ENCODE measurements around the gene GSTO1. TPM values are rescaled to one million over a fixed set of nuclear protein-coding genes. Genes with fewer than 3 reads are reported as not detected.
"Not testable (repeated sequence)": the region's sequence is repeated elsewhere in the genome, so short reads cannot be mapped to it uniquely, and the experiment has no call there.

Gene GSTO1
- 460 and 588 TPM in 2 replicates for total RNA-seq (2014; rRNA removed; shearing (Covaris generic))
- polyA plus RNA-seq (2015; cell fraction: cytosol; rRNA removed): 331 and 394 TPM in 2 replicates
- 121 and 149 TPM in 2 replicates for polyA plus RNA-seq (2015; cell fraction: nucleus; rRNA removed)

DNA sequence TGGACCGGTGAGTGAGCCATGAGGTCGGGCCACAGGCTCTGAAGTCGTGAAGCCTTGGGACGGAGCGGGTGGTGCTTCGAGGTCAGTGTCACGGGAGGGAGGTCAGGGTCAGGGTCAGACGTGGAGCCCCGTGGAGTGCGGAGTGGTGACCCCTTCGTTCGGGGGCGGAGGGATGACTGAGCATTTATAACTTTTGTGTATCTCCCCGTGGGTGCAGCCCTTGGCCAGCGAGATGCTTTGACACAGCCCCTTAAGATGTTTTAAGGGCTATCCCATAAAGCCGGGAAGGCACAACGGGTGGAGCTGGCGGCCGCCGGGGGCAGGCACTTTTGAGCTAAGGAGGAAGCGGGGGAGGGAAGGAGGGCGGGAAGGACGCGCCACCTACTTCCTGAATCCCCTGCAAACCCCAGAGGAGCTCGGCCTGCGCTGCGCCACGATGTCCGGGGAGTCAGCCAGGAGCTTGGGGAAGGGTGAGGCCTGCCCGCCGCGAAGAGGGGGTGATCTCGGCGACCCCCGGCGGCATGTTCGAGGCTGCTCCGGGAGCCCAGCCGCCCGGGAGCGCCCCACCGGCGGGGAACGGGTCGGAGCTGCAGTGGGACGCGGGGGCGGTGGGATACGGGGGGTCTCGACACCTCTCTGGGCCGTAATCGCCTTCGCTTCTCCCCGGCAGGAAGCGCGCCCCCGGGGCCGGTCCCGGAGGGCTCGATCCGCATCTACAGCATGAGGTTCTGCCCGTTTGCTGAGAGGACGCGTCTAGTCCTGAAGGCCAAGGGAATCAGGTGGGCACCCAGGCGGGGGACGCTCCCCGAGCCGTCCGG lies at the start of gene GSTO1:
Gene GSTO1, plus strand, starts transcription at position 400 of the 818 bp plus-strand sequence. Its CDS starts 37 bp downstream, at position 437.
- in situ Hi-C loops (cut with HindIII; ENCODE audit: low pct_unique_long_range_greater_than_20kb, low sequenced_read_pairs): no loop called here
- peak; percentile 84 for DNase-seq (ENCODE audit: low read depth, low spot score)

DNA sequence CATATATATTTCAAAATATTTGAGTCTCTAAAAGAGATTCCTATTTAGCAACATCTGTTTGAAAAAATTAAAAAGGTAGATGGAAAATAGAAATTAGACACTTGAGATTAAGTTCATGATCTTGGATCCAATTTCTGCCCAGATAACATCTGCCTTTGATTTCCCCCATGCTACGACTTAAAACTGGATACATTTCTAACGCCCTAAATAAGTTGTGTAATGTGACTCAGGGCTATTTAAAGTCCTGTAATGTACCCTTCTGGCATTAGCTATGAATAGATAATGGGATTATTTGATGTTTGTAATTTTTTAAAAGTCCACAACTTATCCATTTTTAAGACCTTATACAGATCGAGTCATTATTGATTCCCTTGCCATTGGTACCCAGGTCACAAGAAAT lies 46.0 kb upstream of the GSTO1 start:
- DNase-seq (ENCODE audit: low read depth, low spot score): no peak
- in situ Hi-C loops (cut with HindIII; ENCODE audit: low pct_unique_long_range_greater_than_20kb, low sequenced_read_pairs): no loop called here

DNA sequence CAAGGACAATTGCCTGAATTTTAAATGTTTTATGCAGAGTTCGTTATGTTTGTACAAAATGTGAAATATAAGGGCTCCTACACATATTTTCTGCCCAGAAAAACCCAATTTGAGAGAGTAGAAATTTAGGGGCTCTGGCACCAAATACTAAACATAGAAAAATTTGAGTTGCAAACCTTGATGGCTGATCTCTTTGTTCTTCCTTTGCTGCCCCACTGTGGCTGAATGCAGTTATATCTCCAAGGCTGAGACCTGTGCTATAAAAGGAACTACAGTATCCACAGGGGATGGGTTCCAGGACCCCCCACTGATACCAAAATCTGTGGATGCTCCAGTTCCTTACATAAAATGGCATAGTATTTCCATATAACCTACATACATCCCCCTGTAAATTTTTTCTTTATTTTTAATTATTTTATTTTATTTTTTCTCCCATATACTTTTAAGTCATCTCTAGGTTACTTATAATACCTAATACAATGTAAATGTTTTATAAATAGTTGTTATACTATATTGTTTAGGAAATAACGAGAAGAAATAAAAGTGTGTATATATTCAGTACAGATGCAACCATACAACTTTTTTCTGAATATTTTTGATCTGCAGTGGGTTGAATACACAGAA lies 45.0 kb upstream of the GSTO1 start:
- in situ Hi-C loops (cut with HindIII; ENCODE audit: low pct_unique_long_range_greater_than_20kb, low sequenced_read_pairs): no loop called here
- DNase-seq (ENCODE audit: low read depth, low spot score): peak; percentile 66

DNA sequence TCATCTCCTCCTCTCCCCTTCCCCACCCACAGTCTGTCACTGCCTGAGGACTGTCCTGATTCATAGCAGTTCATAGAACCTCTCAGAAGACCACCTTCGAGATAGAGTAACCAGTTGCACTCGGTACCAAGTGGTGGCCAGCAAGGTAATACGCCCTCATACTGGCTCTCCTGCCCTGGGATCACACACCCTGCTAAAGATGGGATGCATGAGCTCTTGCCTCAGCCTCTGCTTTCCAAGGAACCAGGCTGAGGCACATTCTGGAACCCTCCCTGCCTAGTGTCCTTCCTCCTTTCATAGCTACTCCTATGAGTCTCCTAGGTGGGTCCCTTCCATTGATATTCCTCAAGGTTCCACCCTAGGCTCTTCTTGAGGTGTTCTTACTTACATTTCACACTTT lies 38.1 kb upstream of the GSTO1 start:
- no peak for DNase-seq (ENCODE audit: low read depth, low spot score)
- in situ Hi-C loops (cut with HindIII; ENCODE audit: low pct_unique_long_range_greater_than_20kb, low sequenced_read_pairs): no loop called here

DNA sequence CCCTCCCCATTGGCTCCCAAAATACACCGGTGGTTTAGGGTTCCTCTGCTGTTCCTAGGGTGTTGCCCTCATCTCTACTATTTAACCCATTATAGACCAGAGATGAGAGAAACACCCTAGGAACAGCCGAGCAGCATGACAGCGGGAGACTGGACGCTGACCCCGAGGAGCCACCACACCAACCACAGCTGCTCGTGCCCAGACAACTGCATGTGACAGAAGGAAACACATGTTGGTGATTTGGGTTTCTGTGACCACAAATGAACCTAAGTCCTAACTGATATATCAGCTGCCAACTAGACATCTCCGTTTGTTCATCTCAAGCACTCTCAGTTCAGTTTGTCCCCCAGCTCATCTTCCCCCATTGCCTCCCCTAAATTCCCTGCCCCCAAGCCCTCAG lies 35.9 kb upstream of the GSTO1 start:
- in situ Hi-C loops (cut with HindIII; ENCODE audit: low pct_unique_long_range_greater_than_20kb, low sequenced_read_pairs): no loop called here
- DNase-seq (ENCODE audit: low read depth, low spot score): no peak

DNA sequence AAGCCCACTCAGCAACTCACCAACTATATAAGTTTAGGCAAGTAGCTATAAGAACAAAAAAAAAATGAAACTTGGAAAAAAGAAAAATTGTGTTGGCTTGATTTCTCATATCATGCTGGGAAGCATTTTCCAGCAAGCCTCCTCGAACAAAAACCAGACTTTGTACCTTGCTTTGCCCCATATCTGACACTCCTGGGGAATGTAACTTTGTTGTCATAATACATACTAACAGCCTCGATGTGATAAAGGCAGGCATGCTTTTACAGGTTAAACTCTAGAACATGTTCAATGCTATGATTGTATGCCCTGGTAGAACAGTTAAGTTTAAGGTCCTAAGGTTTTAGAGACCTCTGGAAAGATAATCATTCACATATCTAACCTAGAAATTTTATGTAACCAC lies 34.2 kb upstream of the GSTO1 start:
- in situ Hi-C loops (cut with HindIII; ENCODE audit: low pct_unique_long_range_greater_than_20kb, low sequenced_read_pairs): no loop called here
- DNase-seq (ENCODE audit: low read depth, low spot score): no peak

DNA sequence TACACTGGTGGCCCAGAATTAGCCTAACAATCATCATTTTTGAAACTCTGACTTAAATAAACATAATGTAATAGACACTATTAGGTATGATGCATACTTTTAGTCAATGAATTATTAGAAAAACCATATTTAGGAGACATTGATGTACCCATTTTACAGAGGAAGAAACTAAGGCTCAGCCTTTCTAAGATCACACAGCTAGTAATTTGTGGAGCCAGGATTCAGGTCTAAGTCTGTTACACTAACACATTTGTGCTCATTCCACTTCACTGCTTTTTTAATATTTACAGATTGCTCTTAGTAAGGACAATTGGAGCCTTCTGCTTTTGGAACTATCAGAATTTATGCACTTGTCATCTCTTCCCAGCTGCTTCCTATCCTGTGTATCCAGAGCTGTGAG lies 31.4 kb upstream of the GSTO1 start:
- in situ Hi-C loops (cut with HindIII; ENCODE audit: low pct_unique_long_range_greater_than_20kb, low sequenced_read_pairs): no loop called here
- DNase-seq (ENCODE audit: low read depth, low spot score): no peak

DNA sequence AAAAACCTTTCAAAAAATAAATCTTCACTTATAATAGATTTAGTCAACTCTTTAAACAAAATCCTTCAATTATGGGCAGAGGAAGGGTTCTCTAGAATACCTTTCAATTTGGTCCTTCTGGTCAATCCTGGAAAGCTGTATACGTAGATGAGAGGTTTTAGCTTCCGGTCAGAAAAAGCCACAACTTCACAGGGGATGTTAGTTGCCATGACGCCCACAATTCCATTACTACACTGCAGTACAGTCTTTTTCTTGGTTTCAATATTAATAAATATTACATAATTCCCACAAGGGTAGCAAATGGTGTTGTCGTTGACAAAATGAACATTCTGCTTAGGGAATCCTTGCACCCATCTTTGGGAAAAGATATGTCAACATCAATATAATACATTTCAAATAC lies 24.2 kb upstream of the GSTO1 start:
- in situ Hi-C loops (cut with HindIII; ENCODE audit: low pct_unique_long_range_greater_than_20kb, low sequenced_read_pairs): no loop called here
- DNase-seq (ENCODE audit: low read depth, low spot score): no peak

DNA sequence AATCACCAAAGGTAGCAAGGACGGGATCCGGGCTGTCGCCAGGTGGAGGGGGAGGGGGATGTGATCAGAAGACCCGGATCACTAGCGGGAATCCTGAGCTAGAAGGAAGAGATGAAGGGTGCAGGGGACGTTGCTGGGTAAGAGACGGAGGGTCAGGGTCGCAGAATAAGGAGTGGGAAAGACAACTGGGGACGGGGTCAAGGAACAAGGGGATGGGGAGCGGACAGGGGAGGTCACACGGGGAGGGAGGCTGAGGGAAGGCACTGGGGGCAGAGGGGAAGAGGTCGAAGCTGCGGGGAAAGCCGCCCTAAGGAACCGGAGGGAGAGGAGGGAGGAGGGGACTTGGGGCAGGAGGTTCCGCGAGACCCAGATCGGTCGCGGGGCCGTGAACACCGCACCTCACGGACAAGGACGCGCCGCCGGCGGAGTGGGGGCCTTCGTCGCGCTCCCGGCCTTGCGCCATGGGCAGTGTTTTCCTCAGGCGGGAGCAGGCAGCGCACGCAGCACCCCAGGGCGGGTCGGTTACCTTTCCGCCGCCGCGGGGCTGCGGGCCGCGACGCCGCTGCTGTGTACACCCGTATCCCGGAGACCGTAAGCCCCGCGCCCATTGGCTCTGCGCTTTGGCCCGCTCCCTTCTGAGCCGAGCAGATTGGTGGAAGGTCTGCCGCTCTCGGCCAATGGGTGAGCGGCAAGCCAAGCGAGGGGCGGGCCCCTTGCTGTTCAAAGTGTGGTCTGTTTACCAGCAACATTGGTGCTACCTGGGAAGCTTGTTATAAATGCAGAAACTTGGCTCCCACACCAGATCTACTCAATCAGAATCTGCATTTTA lies 22.7 kb upstream of the GSTO1 start, which contains the start of gene CFAP43:
Gene CFAP43, minus strand, starts transcription at position 581 of the 829 bp plus-strand sequence. Its CDS starts 118 bp downstream, at position 463.
- peak; percentile 95 for DNase-seq (ENCODE audit: low read depth, low spot score)
- in situ Hi-C loops (cut with HindIII; ENCODE audit: low pct_unique_long_range_greater_than_20kb, low sequenced_read_pairs): no loop called here

DNA sequence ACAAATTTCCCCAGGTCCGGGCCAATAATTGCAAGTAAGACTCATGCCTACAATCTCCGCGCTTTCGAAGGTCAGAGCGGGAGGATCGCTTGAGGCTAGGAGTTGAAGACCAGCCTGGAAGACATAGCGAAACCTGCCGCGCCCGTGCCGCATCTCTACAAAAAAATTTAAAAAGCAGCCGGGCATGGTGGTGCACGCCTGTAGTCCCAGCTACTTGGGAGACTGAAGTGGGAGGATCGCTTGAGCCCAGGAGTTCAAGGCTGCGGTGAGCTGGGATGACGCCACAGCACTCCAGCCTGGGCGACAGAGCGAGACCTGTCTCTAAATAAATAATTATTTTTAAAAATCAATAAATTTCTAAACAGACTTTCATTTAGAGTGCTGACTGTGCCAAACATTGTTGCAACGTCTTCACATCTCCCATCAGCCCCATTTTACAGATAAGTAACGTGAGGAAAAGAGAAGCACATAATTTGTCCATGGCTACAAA lies 22.0 kb upstream of the GSTO1 start:
- no peak for DNase-seq (ENCODE audit: low read depth, low spot score)
- in situ Hi-C loops (cut with HindIII; ENCODE audit: low pct_unique_long_range_greater_than_20kb, low sequenced_read_pairs): no loop called here

DNA sequence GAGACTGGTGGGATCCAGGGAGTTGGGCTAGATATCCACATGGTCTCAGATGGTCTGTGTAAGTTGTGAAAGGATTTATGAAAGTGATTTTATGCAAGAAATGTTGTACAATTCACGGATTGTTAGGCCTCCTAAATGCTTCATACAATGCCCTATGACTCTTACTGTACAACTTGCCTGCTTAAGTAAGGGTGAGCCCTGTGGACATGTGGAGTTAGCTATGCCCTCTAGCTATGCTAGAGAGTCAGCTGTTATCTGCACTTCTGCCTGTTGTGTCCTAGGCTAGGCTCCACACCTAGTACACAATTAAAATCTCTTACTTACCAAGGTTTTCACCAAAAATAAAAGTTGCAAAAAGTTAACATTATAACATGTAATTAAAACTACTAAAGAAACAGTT lies 20.9 kb upstream of the GSTO1 start:
- DNase-seq (ENCODE audit: low read depth, low spot score): peak; percentile 65
- in situ Hi-C loops (cut with HindIII; ENCODE audit: low pct_unique_long_range_greater_than_20kb, low sequenced_read_pairs): no loop called here

DNA sequence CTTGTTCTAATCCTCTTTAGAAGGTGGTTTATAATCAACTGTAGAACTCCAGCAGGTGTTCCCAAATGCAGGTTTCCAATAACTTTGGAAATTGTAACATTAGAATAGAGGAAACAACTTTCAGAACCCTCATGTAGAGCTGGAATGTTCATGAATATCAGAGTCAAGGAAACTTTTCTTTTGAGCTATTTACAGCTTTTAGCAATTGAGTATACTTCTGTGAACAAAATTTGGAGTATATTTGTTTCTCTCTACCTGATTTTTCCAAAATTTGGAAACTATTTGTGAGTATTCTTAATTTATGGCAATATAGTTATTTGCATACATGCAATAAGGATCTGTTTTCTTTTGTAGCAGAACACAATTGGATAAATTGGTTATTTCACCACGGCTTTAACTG lies 19.8 kb upstream of the GSTO1 start:
- DNase-seq (ENCODE audit: low read depth, low spot score): no peak
- in situ Hi-C loops (cut with HindIII; ENCODE audit: low pct_unique_long_range_greater_than_20kb, low sequenced_read_pairs): no loop called here

DNA sequence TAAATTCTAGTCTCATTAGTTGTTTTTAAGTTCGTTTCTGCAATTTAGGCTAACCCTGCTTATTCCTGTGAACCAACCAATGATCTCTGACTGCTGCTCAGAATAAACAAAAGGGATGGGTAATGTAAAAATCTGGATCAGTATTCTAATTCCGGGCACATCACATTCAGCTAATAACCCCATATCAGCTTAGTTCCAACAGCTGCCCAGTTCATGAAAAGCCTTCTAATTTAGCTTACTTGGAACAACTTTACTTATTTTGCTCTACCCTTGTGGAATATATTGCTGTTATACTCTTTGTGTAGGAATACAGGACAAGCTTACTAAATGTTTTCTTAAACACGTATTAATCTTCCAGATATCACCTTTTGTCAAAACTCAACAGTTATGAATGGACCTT lies 18.9 kb upstream of the GSTO1 start:
- DNase-seq (ENCODE audit: low read depth, low spot score): no peak
- in situ Hi-C loops (cut with HindIII; ENCODE audit: low pct_unique_long_range_greater_than_20kb, low sequenced_read_pairs): no loop called here

DNA sequence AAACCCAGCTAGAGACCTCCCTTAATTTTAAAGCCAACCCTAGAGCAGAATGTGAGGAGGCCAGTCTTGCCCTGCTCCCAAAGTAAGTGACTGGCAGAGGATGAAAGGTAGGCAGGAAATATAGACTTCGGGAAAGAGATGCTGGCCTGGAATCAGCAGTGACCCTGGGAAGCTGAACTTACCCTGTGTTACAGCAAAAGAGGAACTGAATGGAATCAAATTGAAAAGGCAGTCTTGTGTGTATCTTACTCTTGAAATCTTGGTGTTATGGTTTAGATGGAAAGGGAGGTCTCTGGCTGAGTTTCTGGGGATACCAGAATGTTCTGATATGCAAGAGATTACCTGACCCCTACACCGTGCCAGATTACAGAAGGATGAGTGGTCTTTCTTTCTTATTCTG lies 14.6 kb upstream of the GSTO1 start:
- in situ Hi-C loops (cut with HindIII; ENCODE audit: low pct_unique_long_range_greater_than_20kb, low sequenced_read_pairs): no loop called here
- DNase-seq (ENCODE audit: low read depth, low spot score): no peak

DNA sequence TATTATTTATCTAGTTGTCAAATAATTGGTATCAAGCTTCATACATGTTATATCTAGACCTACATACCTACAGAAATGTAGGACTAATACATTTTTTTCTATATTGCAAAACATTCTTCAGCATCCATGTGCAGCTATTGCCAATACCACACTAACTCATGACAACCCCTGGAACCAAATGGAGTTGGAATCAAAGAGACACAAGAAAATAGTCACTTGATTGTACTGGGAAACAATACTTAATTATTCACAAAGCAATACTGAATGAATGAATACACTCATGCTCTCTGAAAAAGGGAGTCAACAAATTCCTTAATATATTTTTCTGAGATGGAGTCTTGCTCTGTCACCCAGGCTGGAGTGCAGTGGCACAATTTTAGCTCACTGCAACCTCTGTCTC lies 12.1 kb upstream of the GSTO1 start:
- in situ Hi-C loops (cut with HindIII; ENCODE audit: low pct_unique_long_range_greater_than_20kb, low sequenced_read_pairs): no loop called here
- DNase-seq (ENCODE audit: low read depth, low spot score): peak; percentile 86

DNA sequence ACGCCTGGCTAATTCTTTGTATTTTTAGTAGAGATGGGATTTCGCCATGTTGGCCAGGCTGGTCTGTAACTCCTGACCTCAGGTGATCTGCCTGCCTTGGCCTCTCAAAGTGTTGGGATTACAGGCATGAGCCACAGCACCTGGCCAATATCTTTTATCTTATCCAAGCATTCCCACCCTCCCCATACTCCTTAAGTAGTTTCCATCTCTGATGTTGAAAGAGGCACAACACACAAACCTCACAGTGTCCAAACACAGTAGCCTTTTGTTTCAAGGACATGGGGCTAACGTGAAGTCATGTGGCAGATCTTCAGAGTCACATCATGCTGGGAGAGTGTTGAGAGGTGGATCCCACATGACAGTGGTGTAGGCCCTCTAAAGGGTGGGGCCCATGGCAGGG lies 11.7 kb upstream of the GSTO1 start:
- peak; percentile 98 for DNase-seq (ENCODE audit: low read depth, low spot score)
- in situ Hi-C loops (cut with HindIII; ENCODE audit: low pct_unique_long_range_greater_than_20kb, low sequenced_read_pairs): not testable (repeated sequence)

DNA sequence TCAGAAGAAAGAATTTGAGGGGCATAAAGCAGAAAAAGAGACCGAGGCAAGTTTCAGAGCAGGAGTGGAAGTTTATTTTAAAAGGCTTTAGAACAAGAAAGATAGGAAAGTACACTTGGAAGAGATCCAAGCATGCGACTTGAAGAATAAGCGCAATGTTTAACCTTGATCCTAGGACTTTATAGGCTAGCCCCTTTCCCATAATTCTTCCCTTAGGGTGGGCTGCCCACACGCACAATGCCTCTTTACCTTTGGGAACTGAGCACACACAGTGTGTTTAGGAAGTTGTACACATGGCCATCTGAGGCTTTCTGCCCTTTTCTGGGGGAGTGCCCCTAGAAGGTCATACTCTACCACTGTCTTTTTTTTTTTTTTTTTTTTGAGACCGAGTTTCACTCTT lies 11.2 kb upstream of the GSTO1 start:
- DNase-seq (ENCODE audit: low read depth, low spot score): peak; percentile 74
- in situ Hi-C loops (cut with HindIII; ENCODE audit: low pct_unique_long_range_greater_than_20kb, low sequenced_read_pairs): no loop called here

DNA sequence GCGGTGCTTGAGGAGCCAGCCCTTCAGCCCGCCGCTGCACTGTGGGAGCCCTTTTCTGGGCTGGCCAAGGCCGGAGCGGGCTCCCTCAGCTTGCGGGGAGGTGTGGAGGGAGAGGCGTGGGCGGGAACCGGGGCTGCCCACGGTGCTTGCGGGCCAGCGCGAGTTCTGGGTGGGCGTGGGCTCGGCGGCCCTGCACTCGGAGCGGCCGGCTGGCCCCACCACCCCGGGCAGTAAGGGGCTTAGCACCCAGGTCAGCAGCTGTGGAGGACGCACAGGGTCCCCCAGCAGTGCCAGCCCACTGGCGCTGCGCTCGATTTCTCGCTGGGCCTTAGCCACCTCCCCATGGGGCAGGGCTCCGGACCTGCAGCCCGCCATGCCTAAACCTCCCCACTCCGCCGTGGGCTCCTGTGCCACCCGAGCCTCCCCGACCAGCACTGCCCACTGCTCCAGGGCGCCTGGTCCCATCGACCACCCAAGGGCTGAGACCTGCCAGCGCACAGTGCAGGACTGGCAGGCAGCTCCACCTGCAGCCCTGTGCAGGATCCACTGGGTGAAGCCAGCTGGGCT lies 9.5 kb upstream of the GSTO1 start:
- no peak for DNase-seq (ENCODE audit: low read depth, low spot score)
- in situ Hi-C loops (cut with HindIII; ENCODE audit: low pct_unique_long_range_greater_than_20kb, low sequenced_read_pairs): no loop called here
